ENCODE results near the gene MTA1. TPM values are rescaled to one million over a fixed set of nuclear protein-coding genes. Genes with fewer than 3 reads are reported as not detected.
A peak's percentile ranks its signal among the peaks of the same experiment; 100 is the strongest.

Gene MTA1
- total RNA-seq, 4 donors from 2014 or later = 75.7 to 295 (median 165) TPM

- TF ChIP-seq POLR2A (IDR thresholded peaks at IDR 0.05) (no peak), CTCF (IDR thresholded peaks at IDR 0.05) (no peak)
- Histone ChIP-seq H3K4me1 (peaks cover 0 to 16% (median 5%) of the 10 kb centered on the region in 4 donors), H3K27me3 (no peaks in the 10 kb centered on the region), H3K36me3 (no peaks in the 10 kb centered on the region), H3K27ac (no peak overlapping the region), H3K9me3 (no peaks in the 10 kb centered on the region), H3K4me3 (no peak overlapping the region)
- no peak for DNase-seq
These were observed 26.5 kb upstream of the MTA1 start for GRCh38 chr14:105393151-105393550.

- DNase-seq = no peak
- Histone ChIP-seq H3K9me3 (no peaks in the 10 kb centered on the region), H3K4me3 (no peak overlapping the region), H3K27me3 (no peaks in the 10 kb centered on the region), H3K4me1 (peaks cover 0 to 23% (median 14%) of the 10 kb centered on the region in 4 donors), H3K27ac (peak overlapping the region in 1 of 4 donors; percentile 13), H3K36me3 (no peaks in the 10 kb centered on the region)
- TF ChIP-seq CTCF (IDR thresholded peaks at IDR 0.05) = no peak
- TF ChIP-seq POLR2A (IDR thresholded peaks at IDR 0.05) = no peak
These were observed 24.7 kb upstream of the MTA1 start for GRCh38 chr14:105394714-105395537.

GRCh38 chr14:105395538-105395854 lies 24.1 kb upstream of the MTA1 start:
- Histone ChIP-seq H3K27me3 (no peaks in the 10 kb centered on the region), H3K27ac (no peak overlapping the region), H3K4me1 (peaks cover 0 to 23% (median 11%) of the 10 kb centered on the region in 4 donors), H3K9me3 (no peaks in the 10 kb centered on the region), H3K36me3 (no peaks in the 10 kb centered on the region), H3K4me3 (no peak overlapping the region)
- TF ChIP-seq CTCF (IDR thresholded peaks at IDR 0.05) (no peak), POLR2A (IDR thresholded peaks at IDR 0.05) (no peak)
- no peak for DNase-seq

- Histone ChIP-seq H3K36me3 (peaks cover 0 to 4% (median 0%) of the 10 kb centered on the region in 3 donors), H3K27me3 (no peaks in the 10 kb centered on the region), H3K4me3 (peak overlapping the region; percentile 55 to 98 (median 86)), H3K27ac (peak overlapping the region; percentile 81 to 88 (median 84)), H3K9me3 (peaks cover 0 to 4% (median 0%) of the 10 kb centered on the region in 4 donors), H3K4me1 (peaks cover 0 to 23% (median 11%) of the 10 kb centered on the region in 4 donors)
- TF ChIP-seq CTCF (IDR thresholded peaks at IDR 0.05) (no peak), POLR2A (IDR thresholded peaks at IDR 0.05) (no peak)
- no peak for DNase-seq
These were observed 22.2 kb upstream of the MTA1 start for GRCh38 chr14:105397350-105397931.

GRCh38 chr14:105398044-105398725 lies 21.4 kb upstream of the MTA1 start, which contains the start of gene TEX22:
TEX22 (plus strand) TSS chr14:105398538; CDS start chr14:105399341, 803 bp downstream.
- peaks cover 0 to 4% (median 0%) of the 10 kb centered on the region in 3 donors for H3K36me3 ChIP-seq
- H3K4me1 ChIP-seq = peaks cover 0 to 23% (median 11%) of the 10 kb centered on the region in 4 donors
- no peaks in the 10 kb centered on the region for H3K27me3 ChIP-seq
- peak; percentile 62 to 63 for TF ChIP-seq POLR2A (IDR thresholded peaks at IDR 0.05)
- TF ChIP-seq CTCF (IDR thresholded peaks at IDR 0.05) = peak in 1 of 6 experiments; percentile 14
- peaks cover 0 to 4% (median 0%) of the 10 kb centered on the region in 4 donors for H3K9me3 ChIP-seq
- H3K27ac ChIP-seq = peak within 1 kb of the TSS; percentile 81 to 88 (median 84)
- peak; percentile 90 to 96 (median 93) for DNase-seq
- peak within 1 kb of the TSS; percentile 55 to 98 (median 86) for H3K4me3 ChIP-seq

All from Peyer's patch (tissue), 4 donors.